ENCODE data around the gene WNK2.

The WNK2 gene

DNA sequence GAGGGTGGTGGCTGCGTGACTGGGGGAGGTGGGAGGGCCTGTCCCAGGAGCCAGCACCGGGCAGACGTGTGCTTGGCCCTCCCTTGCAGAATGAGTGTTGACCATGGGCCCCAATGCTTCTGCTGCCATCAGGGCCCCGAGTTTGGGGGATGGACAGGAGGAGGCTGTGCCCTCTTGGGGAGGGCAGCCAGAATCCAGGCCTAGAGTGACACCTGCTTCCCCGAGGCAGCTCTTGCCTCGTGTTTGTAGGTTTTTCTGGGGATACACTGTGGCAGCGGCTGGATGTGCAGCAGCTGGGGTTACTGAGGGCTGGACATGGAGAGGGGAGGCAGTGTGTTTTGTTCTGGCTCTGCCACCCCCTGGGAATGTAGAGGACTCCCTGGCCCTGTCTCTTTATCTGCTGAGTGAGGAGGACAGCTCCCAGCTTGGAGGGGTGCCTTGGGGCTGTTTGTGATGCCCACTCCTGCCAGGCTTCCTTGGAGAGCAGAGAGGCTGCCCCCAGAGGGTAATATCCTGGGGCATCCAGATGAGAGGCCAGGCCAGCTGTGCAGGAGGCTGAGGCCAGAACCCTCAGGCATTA is 22.7 kb downstream of the WNK2 start:
- Mint-ChIP-seq H3K27ac (no peak overlapping the region), H3K27me3 (peaks cover 10% of the 10 kb centered on the region), H3K9me3 (peaks cover 4% of the 10 kb centered on the region), H3K4me1 (peaks cover 4% of the 10 kb centered on the region), H3K36me3 (no peaks in the 10 kb centered on the region), H3K4me3 (no peak overlapping the region)
- no peak for DNase-seq (ENCODE audit: low spot score in 2 of 2)
- no peak for ATAC-seq (ENCODE audit: low read depth)

DNA sequence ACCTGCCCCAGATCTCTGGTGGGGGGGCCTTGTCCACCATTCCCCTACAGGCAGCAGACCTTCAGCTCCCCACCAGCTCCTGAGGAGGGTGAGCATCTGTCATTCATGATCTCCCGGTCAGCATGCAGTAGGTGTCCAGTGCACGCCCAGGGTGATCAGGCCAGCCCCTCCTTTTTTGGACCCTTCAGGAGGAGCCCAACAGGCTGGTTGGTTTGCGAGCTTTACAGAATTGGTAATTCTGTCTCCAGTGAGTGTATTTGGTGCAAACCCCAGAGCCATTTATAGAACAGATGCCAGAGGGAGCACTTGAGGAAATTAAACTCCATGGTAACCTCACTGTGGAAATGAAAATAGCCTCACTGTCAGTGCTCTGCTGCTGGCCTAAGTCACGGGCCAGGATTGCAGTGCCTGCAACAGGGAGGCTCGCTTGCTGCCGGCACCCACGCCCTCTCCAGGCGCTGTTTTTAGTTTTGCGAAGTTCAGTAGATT is 23.4 kb downstream of the WNK2 start:
- ATAC-seq (ENCODE audit: low read depth) (no peak), DNase-seq (ENCODE audit: low spot score in 2 of 2) (no peak)
- Mint-ChIP-seq H3K4me1 (peaks cover 4% of the 10 kb centered on the region), H3K9me3 (peaks cover 4% of the 10 kb centered on the region), H3K4me3 (no peak overlapping the region), H3K36me3 (no peaks in the 10 kb centered on the region), H3K27me3 (peaks cover 7% of the 10 kb centered on the region), H3K27ac (no peak overlapping the region)

DNA sequence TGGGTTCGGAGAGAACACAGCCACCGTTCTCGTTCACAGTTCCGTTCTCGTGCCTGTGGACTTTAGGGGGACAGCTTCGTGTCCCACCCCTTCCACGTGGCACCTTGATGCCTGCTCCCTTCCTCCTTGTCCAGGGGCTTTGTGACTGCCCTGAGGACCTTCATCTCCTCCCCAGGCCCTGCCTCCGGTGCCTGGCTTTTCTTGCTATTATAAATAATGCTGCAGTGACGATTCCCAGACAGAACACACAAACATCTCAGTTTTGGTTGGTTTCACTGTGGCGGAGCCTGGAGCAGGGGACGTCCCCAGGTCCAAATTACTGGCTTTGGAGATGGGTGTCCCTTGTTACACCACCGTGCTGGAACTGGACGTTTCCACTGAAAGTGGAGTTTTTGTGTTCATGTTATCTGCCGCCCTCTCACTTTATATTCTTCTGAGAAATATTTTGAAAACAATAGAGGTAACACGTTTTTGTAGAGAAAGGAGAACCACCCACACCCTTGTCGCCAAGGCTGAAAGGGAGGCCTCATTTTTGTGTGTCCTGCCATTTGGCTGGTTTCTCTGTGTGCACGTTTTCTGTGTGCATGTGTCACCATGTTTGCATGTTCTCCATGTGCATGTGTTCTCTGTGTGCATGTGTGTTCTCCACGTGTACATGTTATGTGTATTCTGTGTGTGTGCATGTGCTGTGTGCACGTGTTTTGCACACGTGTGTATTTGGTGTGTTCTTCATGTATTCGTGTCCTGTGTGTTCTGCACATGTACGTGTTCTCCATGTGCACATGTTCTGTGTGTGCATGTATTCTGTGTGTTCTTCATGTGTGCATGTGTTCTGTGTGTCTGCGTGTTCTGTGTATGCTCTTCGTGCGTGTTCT is 24.2 kb downstream of the WNK2 start:
- no peak for ATAC-seq (ENCODE audit: low read depth)

DNA sequence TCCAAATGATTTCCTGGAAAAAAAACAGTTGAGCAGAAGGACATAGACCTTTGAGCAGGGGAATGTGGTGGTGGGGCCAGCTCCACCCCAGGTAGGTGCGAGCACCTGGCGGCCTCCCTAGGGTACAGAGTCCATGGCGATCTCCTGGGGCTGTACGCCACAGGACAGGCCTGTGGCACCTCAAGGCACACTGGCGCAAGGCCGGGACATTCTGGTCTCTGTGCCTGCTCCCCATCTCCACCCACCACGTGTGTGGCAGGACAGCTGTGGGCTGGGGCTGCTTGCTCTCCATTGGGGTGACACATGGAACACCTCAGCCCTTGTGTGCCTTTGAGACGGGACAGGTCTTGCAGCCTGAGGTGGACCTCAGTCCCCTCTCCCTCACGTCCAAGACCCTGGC is 25.2 kb downstream of the WNK2 start:
- H3K9me3 Mint-ChIP-seq, result peaks cover 4% of the 10 kb centered on the region
- no peaks in the 10 kb centered on the region for H3K36me3 Mint-ChIP-seq
- no peak for DNase-seq (ENCODE audit: low spot score in 2 of 2)
- H3K4me1 Mint-ChIP-seq, result peaks cover 4% of the 10 kb centered on the region
- no peak overlapping the region for H3K4me3 Mint-ChIP-seq
- H3K27me3 Mint-ChIP-seq, result peaks cover under 1% of the 10 kb centered on the region
- no peak overlapping the region for H3K27ac Mint-ChIP-seq
- ATAC-seq (ENCODE audit: low read depth), result no peak

More for the DNA sequence above, 24.2 kb downstream of the WNK2 start:
- no peak for DNase-seq (ENCODE audit: low spot score in 2 of 2)
- no peak overlapping the region for H3K27ac Mint-ChIP-seq
- H3K9me3 Mint-ChIP-seq, result peaks cover 4% of the 10 kb centered on the region
- H3K4me1 Mint-ChIP-seq, result peaks cover 4% of the 10 kb centered on the region
- H3K36me3 Mint-ChIP-seq, result no peaks in the 10 kb centered on the region
- no peak overlapping the region for H3K4me3 Mint-ChIP-seq
- peaks cover 6% of the 10 kb centered on the region for H3K27me3 Mint-ChIP-seq

DNA sequence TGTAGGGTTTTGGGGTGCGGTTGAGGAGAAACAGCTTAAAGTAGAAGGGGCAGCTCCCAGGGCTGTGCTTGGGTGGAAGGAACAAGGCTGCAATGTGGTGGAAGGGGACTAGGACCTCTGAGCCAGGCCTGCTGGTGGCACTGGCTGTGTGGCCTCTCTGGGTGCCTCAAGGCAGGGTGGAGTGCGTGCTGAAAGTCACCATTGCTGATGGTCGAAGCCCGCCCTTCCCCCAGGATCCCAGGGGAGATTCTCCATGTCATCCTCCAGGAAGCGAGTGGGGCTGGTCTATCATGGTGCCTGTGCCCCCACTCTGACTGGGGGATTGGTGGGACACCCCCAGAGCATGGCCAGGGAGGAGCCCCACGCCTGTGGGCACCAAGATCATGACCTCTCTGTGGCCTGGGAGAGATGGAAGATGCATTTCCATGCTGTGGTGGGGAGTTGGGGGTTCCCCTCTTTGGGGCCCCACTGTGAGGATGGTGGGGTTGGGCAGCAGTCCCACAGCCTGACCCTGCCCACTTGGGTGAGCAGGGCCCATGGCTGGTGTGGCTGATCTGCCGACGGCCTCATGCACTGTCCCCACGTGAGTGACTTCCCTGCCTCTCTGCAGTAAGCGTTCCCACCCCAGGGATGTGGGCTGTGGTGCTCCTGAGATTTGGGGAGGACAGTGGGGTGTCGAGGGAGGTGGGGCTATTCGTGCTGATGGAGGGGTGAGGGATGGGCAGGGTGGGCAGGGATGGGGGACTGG is 25.8 kb downstream of the WNK2 start:
- ATAC-seq (ENCODE audit: low read depth), result no peak
- DNase-seq (ENCODE audit: low spot score in 2 of 2), result no peak
- H3K4me1 Mint-ChIP-seq, result peaks cover 4% of the 10 kb centered on the region
- H3K9me3 Mint-ChIP-seq, result peaks cover 4% of the 10 kb centered on the region
- H3K27me3 Mint-ChIP-seq, result no peaks in the 10 kb centered on the region
- H3K4me3 Mint-ChIP-seq, result no peak overlapping the region
- H3K36me3 Mint-ChIP-seq, result no peaks in the 10 kb centered on the region
- H3K27ac Mint-ChIP-seq, result no peak overlapping the region

DNA sequence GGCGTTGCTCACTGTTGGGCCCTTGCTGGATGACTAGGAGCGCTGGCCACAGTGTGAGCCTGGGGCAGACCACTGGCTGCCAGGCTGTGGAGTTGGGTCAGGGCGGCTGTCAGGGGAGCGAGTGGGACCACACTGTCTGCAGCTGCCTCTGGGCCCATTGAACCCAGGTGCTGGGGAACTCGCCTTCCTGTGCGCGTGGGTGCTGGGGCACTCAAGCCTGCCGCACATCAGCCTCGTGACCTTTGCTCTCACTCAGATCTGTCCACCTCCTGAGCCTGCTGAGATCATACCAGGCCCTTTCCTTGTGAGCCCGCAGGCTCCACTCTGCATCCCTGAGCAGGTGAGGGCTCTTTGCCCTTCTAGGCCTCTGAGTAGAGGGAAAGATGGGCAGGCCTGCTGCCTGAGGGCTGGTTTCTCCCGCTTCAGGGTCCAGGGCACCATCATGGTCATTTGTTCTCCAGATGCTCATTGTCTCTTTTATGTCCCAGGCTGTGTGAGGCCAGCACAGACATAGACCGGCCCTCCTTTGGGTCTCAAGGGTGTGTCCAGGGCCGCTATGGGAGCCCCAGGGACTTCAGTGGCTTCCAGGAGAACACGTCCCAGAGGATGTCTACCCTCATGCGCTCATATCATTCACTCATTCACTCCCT is 26.5 kb downstream of the WNK2 start:
- Mint-ChIP-seq H3K9me3 (peaks cover 6% of the 10 kb centered on the region), H3K36me3 (no peaks in the 10 kb centered on the region), H3K4me1 (peaks cover 4% of the 10 kb centered on the region), H3K27ac (no peak overlapping the region), H3K4me3 (no peak overlapping the region), H3K27me3 (no peaks in the 10 kb centered on the region)
- no peak for ATAC-seq (ENCODE audit: low read depth)
- DNase-seq (ENCODE audit: low spot score in 2 of 2), result no peak

DNA sequence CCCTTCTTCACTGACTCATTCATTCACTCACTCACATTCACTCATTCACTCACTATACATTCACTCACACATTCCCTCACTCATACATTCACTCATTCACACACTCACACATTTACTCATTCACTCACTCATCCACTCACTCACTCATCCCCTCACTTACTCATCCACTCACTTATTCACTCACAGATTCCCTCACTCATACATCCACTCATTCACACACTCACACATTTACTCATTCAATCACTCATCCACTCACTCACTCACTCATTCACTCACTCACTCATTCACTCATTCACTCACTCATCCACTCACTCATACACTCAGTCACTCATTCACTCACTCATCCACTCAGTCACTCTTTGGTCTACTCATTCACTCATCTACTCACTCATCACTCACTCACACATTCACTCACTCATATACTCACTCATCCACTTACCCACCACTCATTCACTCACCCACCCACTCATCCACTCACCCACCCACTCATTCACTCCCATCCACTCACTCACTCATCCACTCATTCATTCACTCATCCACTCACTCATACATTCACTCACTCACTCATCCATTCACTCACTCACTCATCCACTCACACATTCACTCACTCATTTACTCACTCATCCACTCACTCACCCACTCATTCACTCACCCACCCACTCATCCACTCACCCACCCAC is 27.2 kb downstream of the WNK2 start:
- ATAC-seq (ENCODE audit: low read depth) (no peak), DNase-seq (ENCODE audit: low spot score in 2 of 2) (no peak)
- Mint-ChIP-seq H3K27me3 (peaks cover 1% of the 10 kb centered on the region), H3K4me1 (peaks cover 4% of the 10 kb centered on the region), H3K9me3 (peaks cover 8% of the 10 kb centered on the region), H3K36me3 (peaks cover 2% of the 10 kb centered on the region), H3K4me3 (no peak overlapping the region), H3K27ac (no peak overlapping the region)

DNA sequence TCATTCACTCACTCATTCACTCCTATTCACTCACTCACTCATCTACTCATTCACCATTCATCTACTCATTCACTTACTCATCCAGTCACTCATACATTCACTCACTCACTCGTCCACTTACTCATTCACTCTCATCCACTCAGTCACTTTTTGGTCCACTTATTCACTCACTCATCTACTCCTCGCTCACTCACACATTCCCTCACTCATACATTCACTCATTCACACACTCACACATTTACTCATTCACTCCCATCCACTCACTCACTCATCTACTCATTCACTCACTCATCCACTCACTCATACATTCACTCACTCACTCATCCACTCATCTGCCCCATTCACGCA is 27.7 kb downstream of the WNK2 start:
- ATAC-seq (ENCODE audit: low read depth) (no peak), DNase-seq (ENCODE audit: low spot score in 2 of 2) (no peak)
- H3K36me3 Mint-ChIP-seq, result peaks cover 2% of the 10 kb centered on the region
- no peak overlapping the region for H3K27ac Mint-ChIP-seq
- H3K27me3 Mint-ChIP-seq, result peaks cover 1% of the 10 kb centered on the region
- H3K4me1 Mint-ChIP-seq, result peaks cover 4% of the 10 kb centered on the region
- no peak overlapping the region for H3K4me3 Mint-ChIP-seq
- H3K9me3 Mint-ChIP-seq, result peaks cover 8% of the 10 kb centered on the region

DNA sequence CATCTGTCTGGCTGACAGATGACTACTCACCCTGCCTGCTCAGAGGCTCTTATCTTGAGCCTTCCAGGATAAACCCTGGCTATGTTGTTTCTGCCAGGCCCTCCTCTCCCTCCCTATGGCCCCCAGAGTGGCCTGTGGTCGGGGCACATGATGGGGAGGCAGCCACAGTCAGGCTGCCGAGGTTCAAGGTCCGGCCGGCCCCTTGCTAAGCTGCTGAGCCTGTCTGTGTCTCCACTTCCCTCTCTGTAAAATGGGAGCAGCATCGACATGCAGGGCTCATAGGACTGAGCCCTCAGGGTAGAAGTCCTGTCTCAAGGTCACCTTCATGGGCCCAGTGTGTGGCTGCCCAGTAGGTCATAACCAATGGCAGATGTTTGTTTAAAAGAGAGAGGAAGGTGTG is 28.5 kb downstream of the WNK2 start:
- Mint-ChIP-seq H3K9me3 (peaks cover 8% of the 10 kb centered on the region), H3K36me3 (peaks cover 2% of the 10 kb centered on the region), H3K27ac (no peak overlapping the region), H3K27me3 (peaks cover 1% of the 10 kb centered on the region), H3K4me3 (no peak overlapping the region), H3K4me1 (peaks cover 4% of the 10 kb centered on the region)
- no peak for DNase-seq (ENCODE audit: low spot score in 2 of 2)
- ATAC-seq (ENCODE audit: low read depth), result no peak

DNA sequence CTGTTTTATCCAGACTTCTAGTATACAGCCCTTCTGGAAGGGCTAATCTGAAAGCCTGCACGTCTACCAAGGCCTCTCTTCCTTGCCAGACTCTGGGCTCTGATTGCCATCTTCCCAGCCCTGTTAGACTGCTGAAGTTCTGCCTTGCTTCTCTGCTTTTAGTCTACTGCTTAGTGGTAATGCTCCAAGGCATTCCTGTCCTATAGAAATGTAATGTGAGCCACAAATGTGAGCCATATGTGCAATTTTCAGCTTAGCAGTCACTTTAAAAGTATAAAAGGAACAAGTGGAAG is 32.1 kb downstream of the WNK2 start:
- DNase-seq (ENCODE audit: low spot score in 2 of 2), result no peak
- peaks cover 4% of the 10 kb centered on the region for H3K9me3 Mint-ChIP-seq
- H3K4me3 Mint-ChIP-seq, result no peak overlapping the region
- no peaks in the 10 kb centered on the region for H3K4me1 Mint-ChIP-seq
- no peak overlapping the region for H3K27ac Mint-ChIP-seq
- peaks cover 2% of the 10 kb centered on the region for H3K36me3 Mint-ChIP-seq
- no peak for ATAC-seq (ENCODE audit: low read depth)
- peaks cover 1% of the 10 kb centered on the region for H3K27me3 Mint-ChIP-seq

DNA sequence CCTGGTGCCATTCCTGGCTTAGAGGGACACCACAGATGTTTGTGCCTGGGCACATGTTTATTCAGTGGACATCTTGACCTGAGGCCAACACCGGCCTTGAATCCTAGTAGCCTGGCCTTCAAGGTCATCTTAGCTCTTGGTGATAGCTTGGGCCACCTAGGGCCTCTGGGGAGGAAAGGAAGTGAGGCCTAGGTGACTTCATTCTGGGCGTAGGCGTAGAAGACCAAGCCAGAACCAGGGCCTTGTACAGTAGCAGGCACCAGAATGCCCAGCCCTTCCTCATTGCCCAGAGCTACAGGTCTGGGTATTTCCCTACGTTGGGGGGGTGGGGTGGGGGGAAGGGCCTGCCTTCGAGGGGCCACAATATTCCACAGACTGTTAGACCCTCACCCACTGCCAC is 33.8 kb downstream of the WNK2 start:
- peaks cover 2% of the 10 kb centered on the region for H3K36me3 Mint-ChIP-seq
- no peak overlapping the region for H3K27ac Mint-ChIP-seq
- peaks cover 4% of the 10 kb centered on the region for H3K27me3 Mint-ChIP-seq
- no peaks in the 10 kb centered on the region for H3K4me1 Mint-ChIP-seq
- H3K4me3 Mint-ChIP-seq, result no peak overlapping the region
- no peak for ATAC-seq (ENCODE audit: low read depth)
- DNase-seq (ENCODE audit: low spot score in 2 of 2), result no peak
- H3K9me3 Mint-ChIP-seq, result peaks cover 4% of the 10 kb centered on the region

DNA sequence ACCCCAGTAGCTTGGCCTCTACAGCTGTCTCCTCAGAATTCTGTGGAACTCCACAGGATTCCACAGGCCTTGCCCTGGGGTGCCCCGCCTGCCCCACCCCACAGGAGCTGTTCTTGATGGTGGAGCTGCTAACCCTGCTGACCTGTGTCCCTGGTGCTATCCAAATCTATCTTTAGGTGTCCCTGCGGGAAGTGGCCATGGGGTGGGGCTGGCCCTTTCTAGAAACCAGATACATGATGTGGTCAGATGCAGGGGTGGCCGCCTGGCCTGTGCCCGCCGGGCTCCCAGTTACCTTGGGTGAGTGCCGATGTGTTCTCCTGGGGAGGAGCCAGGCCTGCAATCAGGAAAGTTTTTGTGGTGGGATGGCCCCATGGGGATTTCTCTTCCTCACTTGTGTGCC is 34.2 kb downstream of the WNK2 start:
- no peak for ATAC-seq (ENCODE audit: low read depth)
- Mint-ChIP-seq H3K27me3 (peaks cover 6% of the 10 kb centered on the region), H3K36me3 (peaks cover 2% of the 10 kb centered on the region), H3K9me3 (peaks cover 4% of the 10 kb centered on the region), H3K4me1 (no peaks in the 10 kb centered on the region), H3K27ac (no peak overlapping the region), H3K4me3 (no peak overlapping the region)
- DNase-seq (ENCODE audit: low spot score in 2 of 2), result no peak

DNA sequence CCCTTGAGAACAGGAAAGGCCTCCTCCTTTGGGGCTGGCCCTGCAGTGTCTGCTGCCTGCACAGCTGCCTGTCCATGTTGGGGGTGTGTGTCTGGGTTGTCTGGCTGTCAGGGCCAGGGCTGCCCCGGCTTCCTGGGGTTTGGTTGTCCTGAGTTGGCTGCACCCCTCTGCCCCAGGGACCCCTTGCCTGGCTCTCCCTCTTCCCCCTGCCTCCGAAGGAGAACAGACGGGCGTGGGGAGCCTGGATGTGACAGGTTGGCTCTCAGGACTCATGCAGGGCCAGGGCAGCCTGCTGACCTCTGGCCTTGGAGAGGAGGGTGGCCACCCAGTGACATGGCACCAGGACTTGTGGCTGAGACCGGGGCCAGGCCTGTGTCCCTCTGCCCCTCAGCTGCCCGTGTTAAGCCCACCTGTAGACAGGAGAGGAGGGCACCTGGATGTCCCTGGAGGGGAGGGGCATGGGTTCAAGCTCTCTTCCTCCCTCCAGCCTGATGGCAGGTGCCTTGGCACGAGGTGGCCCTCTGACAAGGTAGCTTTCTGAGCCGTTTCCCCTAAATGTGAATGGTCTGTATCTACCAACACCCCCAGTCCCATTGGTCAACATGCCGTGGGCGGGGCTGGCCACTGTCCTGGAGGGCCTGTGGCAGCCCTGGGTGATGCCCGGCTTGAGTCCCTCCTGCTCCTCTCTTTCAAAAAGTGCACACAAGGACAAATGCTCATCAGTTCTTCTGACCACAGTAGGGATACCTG is 34.9 kb downstream of the WNK2 start:
- Mint-ChIP-seq H3K4me1 (no peaks in the 10 kb centered on the region), H3K9me3 (peaks cover 4% of the 10 kb centered on the region), H3K27me3 (peaks cover 6% of the 10 kb centered on the region), H3K36me3 (peaks cover 2% of the 10 kb centered on the region), H3K27ac (no peak overlapping the region), H3K4me3 (no peak overlapping the region)
- DNase-seq (ENCODE audit: low spot score in 2 of 2) (no peak), ATAC-seq (ENCODE audit: low read depth) (no peak)
